Naive thymus-derived CD8-positive, alpha-beta T cell (primary cell): ENCODE results near the gene IFNA10. TPM values are rescaled to one million over a fixed set of nuclear protein-coding genes. Genes with fewer than 3 reads are reported as not detected.
"Not testable (repeated sequence)": the region's sequence is repeated elsewhere in the genome, so short reads cannot be mapped to it uniquely, and the experiment has no call there.

ENCODE experiments used
- ATAC-seq, 2 donors: fragments of 150-1000 bp; cut with Tn5 transposase in 1 of 2; sonication (Bioruptor Pico), chemical (Tn5 transposase) in 1 of 2; 1 replicate in 1 of 2; 2 replicates in 1 of 2; pipeline ENCODE4 v1.10.0; 2021; ENCODE audit warnings: mild to moderate bottlenecking in 2 of 2, moderate library complexity in 2 of 2
- POLR2A ChIA-PET: fragments of 350-600 bp; sonication (Branson Sonifier 250); formaldehyde crosslinking; loops from one replicate; lab custom pipeline; 2021; ENCODE audit warnings: antibody characterized with exemption; lab: Charles Lee
- DNase-seq, 10 donors: peaks; one replicate each; pipeline versions ENCODE4 v3.0.0 to v3.0.0-alpha.2; 2020 to 2022
- H3K27ac Mint-ChIP-seq, 10 donors: one replicate each; pipeline ENCODE4 v1.8.0; 2020 to 2022; ENCODE audit warnings: mild to moderate bottlenecking in 10 of 10, mixed read lengths in 10 of 10, moderate library complexity in 4 of 10, inconsistent platforms in 1 of 10
- H3K27me3 Mint-ChIP-seq, 5 donors: one replicate each; pipeline ENCODE4 v1.8.0; 2021 to 2022; ENCODE audit warnings: mixed read lengths in 5 of 5
- H3K36me3 Mint-ChIP-seq, 3 donors: one replicate each; pipeline ENCODE4 v1.8.0; 2020 to 2022; ENCODE audit warnings: mixed read lengths in 3 of 3, mild to moderate bottlenecking in 2 of 3, inconsistent platforms in 1 of 3
- H3K4me1 Mint-ChIP-seq, 4 donors: one replicate each; pipeline ENCODE4 v1.8.0; 2021 to 2022; ENCODE audit warnings: mixed read lengths in 4 of 4
- H3K4me3 Mint-ChIP-seq, 10 donors: one replicate each; pipeline ENCODE4 v1.8.0; 2020 to 2022; ENCODE audit warnings: mild to moderate bottlenecking in 10 of 10, mixed read lengths in 10 of 10, moderate library complexity in 6 of 10, inconsistent platforms in 1 of 10
- H3K9me3 Mint-ChIP-seq, 9 donors: one replicate each; pipeline ENCODE4 v1.8.0; 2020 to 2022; ENCODE audit warnings: mixed read lengths in 9 of 9, mild to moderate bottlenecking in 3 of 9, inconsistent platforms in 1 of 9, moderate library complexity in 1 of 9
- polyA plus RNA-seq, 3 donors: library from polyadenylated mRNA; unstranded; fragments of 300-500 nt; fragmentation: Illumina TruSeq; gene quantifications; one replicate each; pipeline ENCODE4 v1.2.3, GENCODE V29; 2021
- total RNA-seq, 8 experiments: library from RNA in 2 of 8; stranded (reverse) in 2 of 8; gene quantifications; one replicate each; pipeline ENCODE4 v1.2.3 and lab custom pipeline; 2021 to 2026

Gene IFNA10
- total and polyA plus RNA-seq, 5 experiments from 2014 or later, result not detected

DNA sequence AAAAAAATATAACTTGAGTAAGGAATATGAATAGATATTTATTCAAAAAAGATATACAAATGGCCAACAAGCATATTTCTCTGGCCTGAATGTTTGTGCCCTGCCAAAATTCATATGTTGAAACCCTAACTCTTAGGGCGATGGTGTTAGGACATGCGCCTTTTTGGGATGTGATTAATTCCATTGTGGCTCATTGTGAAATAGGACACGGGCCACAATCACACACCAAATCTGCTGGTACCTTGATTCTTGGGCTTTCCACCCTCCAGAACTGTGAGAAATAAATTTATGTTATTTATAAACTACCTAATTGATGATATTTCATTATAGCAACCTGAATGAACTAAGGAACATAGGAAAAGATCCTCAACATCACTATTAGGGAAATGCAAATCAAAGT is 34.8 kb downstream of the IFNA10 start:
- DNase-seq, result no peak
- ATAC-seq, result no peak
- no peaks in the 10 kb centered on the region for H3K9me3 Mint-ChIP-seq
- POLR2A ChIA-PET, result no interaction called here
- H3K27me3 Mint-ChIP-seq, result peaks cover 0 to 4% (median under 1%) of the 10 kb centered on the region in 5 donors
- H3K4me1 Mint-ChIP-seq, result no peaks in the 10 kb centered on the region
- no peak overlapping the region for H3K27ac Mint-ChIP-seq
- H3K4me3 Mint-ChIP-seq, result no peak overlapping the region
- H3K36me3 Mint-ChIP-seq, result no peaks in the 10 kb centered on the region

DNA sequence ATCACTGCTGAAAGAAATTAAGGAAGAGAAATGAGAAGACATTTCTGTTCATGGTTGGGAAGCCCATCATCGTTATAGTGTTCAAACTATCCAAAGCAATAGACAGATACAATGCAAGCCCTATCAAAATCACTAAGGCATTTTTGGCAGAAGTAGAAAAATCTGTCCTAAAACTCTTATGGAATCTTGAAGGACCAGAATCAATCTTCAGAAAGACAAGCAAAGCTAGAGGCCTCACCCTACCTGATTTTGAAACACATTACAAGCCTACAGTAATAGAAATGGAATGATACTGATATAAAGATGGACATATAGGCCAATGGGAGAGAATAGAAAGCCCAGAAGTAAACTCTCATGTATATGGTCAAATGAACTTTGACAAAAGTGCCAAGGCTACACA is 35.6 kb downstream of the IFNA10 start:
- Mint-ChIP-seq H3K36me3 (no peaks in the 10 kb centered on the region), H3K4me1 (no peaks in the 10 kb centered on the region), H3K9me3 (no peaks in the 10 kb centered on the region), H3K27ac (no peak overlapping the region), H3K4me3 (no peak overlapping the region), H3K27me3 (no peaks in the 10 kb centered on the region)
- DNase-seq (no peak), ATAC-seq (no peak)
- POLR2A ChIA-PET, result no interaction called here

- H3K4me3 Mint-ChIP-seq, DNase-seq, H3K36me3 Mint-ChIP-seq, ATAC-seq, H3K9me3 Mint-ChIP-seq, POLR2A ChIA-PET, H3K27me3 Mint-ChIP-seq: not testable (repeated sequence)
- Mint-ChIP-seq H3K27ac (peak within 1 kb of the TSS in 1 of 10 donors; percentile 53), H3K4me1 (peaks cover 7 to 20% (median 18%) of the 10 kb centered on the region in 4 donors)
Measured at GRCh38 chr9:21166560-21166959, 40.4 kb downstream of the IFNA10 start, which contains the start of gene IFNA21. IFNA21 (minus strand) TSS chr9:21166660; CDS start chr9:21166612, 48 bp downstream.

DNA sequence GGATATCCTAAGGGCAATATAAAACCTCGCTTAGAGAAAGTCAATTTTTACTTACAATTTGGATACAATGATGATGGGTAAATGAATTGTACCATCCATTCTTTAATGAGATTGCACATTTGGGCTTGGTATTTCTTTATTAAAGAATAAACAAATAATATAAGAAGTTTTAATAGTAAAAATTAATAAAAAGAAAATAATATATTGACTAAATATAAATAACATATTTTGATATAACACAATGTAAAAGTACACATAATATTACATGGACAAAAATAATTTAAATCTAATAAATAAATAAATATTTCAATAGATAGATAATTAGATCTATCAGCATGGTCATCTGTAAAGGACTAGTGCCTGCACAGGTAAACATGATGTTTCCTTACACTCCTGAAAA is 41.4 kb downstream of the IFNA10 start:
- H3K4me1 Mint-ChIP-seq, result peaks cover 13 to 30% (median 28%) of the 10 kb centered on the region in 4 donors
- no peak overlapping the region for H3K27ac Mint-ChIP-seq
- H3K36me3 Mint-ChIP-seq, result no peaks in the 10 kb centered on the region
- POLR2A ChIA-PET, result no interaction called here
- no peak overlapping the region for H3K4me3 Mint-ChIP-seq
- H3K27me3 Mint-ChIP-seq, result peaks cover 0 to 5% (median 0%) of the 10 kb centered on the region in 5 donors
- DNase-seq, result no peak
- peaks cover 0 to 2% (median 0%) of the 10 kb centered on the region in 9 donors for H3K9me3 Mint-ChIP-seq
- no peak for ATAC-seq

DNA sequence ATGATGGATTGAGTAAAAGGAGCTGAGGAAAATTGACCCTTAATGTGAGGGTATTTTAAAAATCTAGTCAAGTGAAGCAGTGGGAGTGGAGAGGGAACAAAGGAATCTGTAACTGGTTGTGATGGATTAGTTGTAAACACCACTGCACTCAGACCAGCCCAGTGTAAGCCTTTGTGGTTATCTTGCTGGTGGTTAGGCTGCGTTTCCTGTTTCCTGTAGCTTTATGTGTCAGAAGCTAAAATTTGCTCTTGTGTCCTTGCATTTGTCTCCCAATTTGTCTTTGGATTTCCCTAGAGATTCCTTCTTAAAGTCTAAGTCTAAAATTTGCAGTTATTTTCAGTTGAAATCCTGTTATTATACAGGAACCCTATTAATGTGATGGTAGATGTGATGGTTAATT is 46.8 kb downstream of the IFNA10 start:
- POLR2A ChIA-PET, result no interaction called here
- Mint-ChIP-seq H3K27me3 (no peaks in the 10 kb centered on the region), H3K4me1 (peaks cover 20 to 45% (median 41%) of the 10 kb centered on the region in 4 donors), H3K4me3 (peak overlapping the region; percentile 26 to 85 (median 67)), H3K36me3 (peaks cover 0 to 15% (median 0%) of the 10 kb centered on the region in 3 donors), H3K27ac (peak overlapping the region in 9 of 10 donors; percentile 9 to 44 (median 26)), H3K9me3 (peaks cover 2 to 17% (median 4%) of the 10 kb centered on the region in 9 donors)
- ATAC-seq (peak; percentile 57 to 59), DNase-seq (peak in 3 of 10 donors; percentile 3 to 24 (median 23))

Other genes starting within 250 kb of the IFNA10 start
- gene HACD4, start 175.5 kb downstream of the IFNA10 start, total RNA-seq, result 10 to 100 TPM; 11.5 to 12.6 TPM
- gene HACD4, start 175.5 kb downstream of the IFNA10 start, polyA plus RNA-seq, result 1 to 10 TPM; 7.5 to 8.1 (median 7.8) TPM
- not detected for gene IFNB1, start 129.2 kb downstream of the IFNA10 start, total RNA-seq
- gene IFNB1, start 129.2 kb downstream of the IFNA10 start, polyA plus RNA-seq, result not detected
- not detected for gene IFNW1, start 65.3 kb downstream of the IFNA10 start, total RNA-seq
- not detected for gene IFNW1, start 65.3 kb downstream of the IFNA10 start, polyA plus RNA-seq
- gene IFNA21, start 40.5 kb downstream of the IFNA10 start, total RNA-seq, result not detected
- not detected for gene IFNA21, start 40.5 kb downstream of the IFNA10 start, polyA plus RNA-seq
- gene IFNA4, start 19.6 kb downstream of the IFNA10 start, total RNA-seq, result not detected
- not detected for gene IFNA4, start 19.6 kb downstream of the IFNA10 start, polyA plus RNA-seq
- not detected for gene IFNA7, start 4.9 kb downstream of the IFNA10 start, total RNA-seq
- gene IFNA7, start 4.9 kb downstream of the IFNA10 start, polyA plus RNA-seq, result not detected
- not detected for gene IFNA16, start 10.2 kb upstream of the IFNA10 start, total RNA-seq
- gene IFNA16, start 10.2 kb upstream of the IFNA10 start, polyA plus RNA-seq, result not detected
- not detected for gene IFNA17, start 21.1 kb upstream of the IFNA10 start, total RNA-seq
- gene IFNA17, start 21.1 kb upstream of the IFNA10 start, polyA plus RNA-seq, result not detected
- not detected for gene IFNA14, start 32.9 kb upstream of the IFNA10 start, total RNA-seq
- gene IFNA14, start 32.9 kb upstream of the IFNA10 start, polyA plus RNA-seq, result not detected
- gene IFNA5, start 98.2 kb upstream of the IFNA10 start, total RNA-seq, result under 1 TPM in 1 of 2 experiments, not detected in 1; 0.52 TPM
- gene IFNA5, start 98.2 kb upstream of the IFNA10 start, polyA plus RNA-seq, result not detected
- 10 to 100 TPM; 33.8 to 36.4 TPM for gene KLHL9, start 128.3 kb upstream of the IFNA10 start, total RNA-seq
- 10 to 100 TPM; 14.8 to 19.6 (median 18.6) TPM for gene KLHL9, start 128.3 kb upstream of the IFNA10 start, polyA plus RNA-seq
- not detected for gene IFNA6, start 143.7 kb upstream of the IFNA10 start, total RNA-seq
- not detected for gene IFNA6, start 143.7 kb upstream of the IFNA10 start, polyA plus RNA-seq
- gene IFNA13, start 160.9 kb upstream of the IFNA10 start, total RNA-seq, result not detected
- gene IFNA13, start 160.9 kb upstream of the IFNA10 start, polyA plus RNA-seq, result not detected
- gene IFNA2, start 178.3 kb upstream of the IFNA10 start, total RNA-seq, result not detected
- gene IFNA2, start 178.3 kb upstream of the IFNA10 start, polyA plus RNA-seq, result not detected
- not detected for gene IFNA8, start 202.0 kb upstream of the IFNA10 start, total RNA-seq
- gene IFNA8, start 202.0 kb upstream of the IFNA10 start, polyA plus RNA-seq, result not detected
- gene IFNA1, start 233.3 kb upstream of the IFNA10 start, total RNA-seq, result not detected
- not detected for gene IFNA1, start 233.3 kb upstream of the IFNA10 start, polyA plus RNA-seq